Type B pancreatic cell (in vitro differentiated cells): ENCODE measurements around the gene SPON1. TPM values are rescaled to one million over a fixed set of nuclear protein-coding genes. Genes with fewer than 3 reads are reported as not detected.

ENCODE experiments used
- DNase-seq: peaks from one replicate; pipeline ENCODE4 v3.0.0; 2021; ENCODE audit warnings: mixed read lengths; ENCODE audit not compliant: unreplicated experiment; ENCODE audit errors: extremely low spot score
- H3K27ac Mint-ChIP-seq: 2 replicates; pipeline ENCODE4 v1.8.0; 2021; ENCODE audit warnings: mild to moderate bottlenecking, mixed read lengths
- H3K27me3 Mint-ChIP-seq: 2 replicates; pipeline ENCODE4 v1.8.0; 2021; ENCODE audit warnings: mixed read lengths
- H3K36me3 Mint-ChIP-seq: 2 replicates; pipeline ENCODE4 v1.8.0; 2021; ENCODE audit warnings: mixed read lengths
- H3K4me1 Mint-ChIP-seq: one replicate; pipeline ENCODE4 v1.8.0; 2021; ENCODE audit warnings: mixed read lengths; ENCODE audit not compliant: unreplicated experiment
- H3K4me3 Mint-ChIP-seq: 2 replicates; pipeline ENCODE4 v1.8.0; 2021; ENCODE audit warnings: mild to moderate bottlenecking, mixed read lengths
- H3K9me3 Mint-ChIP-seq: 2 replicates; pipeline ENCODE4 v1.8.0; 2021; ENCODE audit warnings: mixed read lengths
- CTCF ChIP-seq: fragments of 200-600 bp; sonication (generic); conservative IDR thresholded peaks from 2 replicates; pipeline ENCODE4 v1.5.0; 2021; ENCODE audit warnings: antibody characterized with exemption, mild to moderate bottlenecking
- total RNA-seq: library from RNA; stranded (reverse); gene quantifications from 2 replicates; pipeline ENCODE4 v1.2.1, GENCODE V29; 2021; ENCODE audit warnings: low replicate concordance

Gene SPON1
- total RNA-seq, 1 donor from 2014 or later: 31.7 TPM

DNA sequence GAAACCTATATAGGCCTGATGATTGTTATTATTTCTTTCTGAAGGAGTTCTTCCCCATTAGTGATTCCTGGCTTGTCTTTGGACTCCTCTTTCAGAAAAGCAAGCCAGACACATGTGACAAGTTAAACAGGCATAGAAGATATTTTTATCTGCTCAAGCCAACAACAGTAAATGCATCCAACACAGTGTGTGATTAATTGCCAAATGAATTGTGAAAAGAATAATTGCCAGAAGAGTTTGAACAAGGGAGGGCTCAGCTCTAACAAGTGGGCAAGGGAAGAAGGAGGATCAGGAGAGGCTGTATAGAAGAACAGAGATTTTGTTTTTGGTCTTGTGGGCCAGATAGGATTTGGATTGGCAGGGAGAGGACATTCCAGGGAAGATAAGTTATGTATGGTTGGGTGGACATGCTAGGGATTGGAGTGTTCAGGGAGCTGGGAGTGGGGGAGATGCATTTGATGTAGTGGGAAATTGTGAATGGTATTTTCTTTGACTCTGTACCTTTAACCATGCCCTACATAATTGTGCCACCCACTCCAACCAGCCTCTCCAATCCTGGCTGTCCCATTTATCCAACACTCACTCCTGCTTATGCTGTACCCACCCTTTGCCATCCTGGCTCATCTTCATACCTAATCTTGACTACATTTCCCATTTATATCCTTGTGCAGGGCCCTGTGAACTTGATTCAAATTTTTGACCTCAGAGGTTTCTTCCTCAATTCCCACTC is 223.7 kb downstream of the SPON1 start:
- H3K36me3 Mint-ChIP-seq: no peaks in the 10 kb centered on the region
- DNase-seq: no peak
- H3K27ac Mint-ChIP-seq: no peak overlapping the region
- H3K27me3 Mint-ChIP-seq: peaks cover 6% of the 10 kb centered on the region
- TF ChIP-seq CTCF: no peak
- H3K4me1 Mint-ChIP-seq: no peaks in the 10 kb centered on the region
- H3K9me3 Mint-ChIP-seq: no peaks in the 10 kb centered on the region
- no peak overlapping the region for H3K4me3 Mint-ChIP-seq

GRCh38 chr11:14189874-14190273 is 227.4 kb downstream of the SPON1 start:
- H3K27ac Mint-ChIP-seq: no peak overlapping the region
- H3K36me3 Mint-ChIP-seq: no peaks in the 10 kb centered on the region
- H3K4me3 Mint-ChIP-seq: no peak overlapping the region
- H3K4me1 Mint-ChIP-seq: no peaks in the 10 kb centered on the region
- DNase-seq: no peak
- H3K9me3 Mint-ChIP-seq: no peaks in the 10 kb centered on the region
- peaks cover 3% of the 10 kb centered on the region for H3K27me3 Mint-ChIP-seq
- no peak for TF ChIP-seq CTCF

GRCh38 chr11:14190992-14191778 is 228.7 kb downstream of the SPON1 start:
- TF ChIP-seq CTCF: no peak
- no peak overlapping the region for H3K27ac Mint-ChIP-seq
- no peak overlapping the region for H3K4me3 Mint-ChIP-seq

DNA sequence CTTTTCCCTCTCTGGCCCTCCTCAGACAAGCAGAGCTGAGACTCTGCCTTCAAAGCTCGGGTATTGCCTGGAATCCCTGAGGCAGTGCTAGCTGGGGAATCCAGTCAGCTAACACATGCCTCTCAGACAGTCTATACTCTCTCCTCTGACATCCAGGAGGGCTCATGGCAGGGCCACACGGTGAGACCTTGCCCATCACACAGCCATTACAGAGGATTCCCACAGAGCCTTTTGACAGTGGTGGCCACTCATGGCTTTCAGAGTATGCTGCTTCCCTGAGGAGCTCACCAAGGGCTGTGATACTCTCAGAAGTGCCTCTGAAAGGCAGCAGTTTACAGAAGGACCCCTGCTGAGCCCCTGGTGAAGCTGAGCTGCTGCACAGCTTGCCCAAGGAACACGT is 231.1 kb downstream of the SPON1 start:
- Mint-ChIP-seq H3K4me3 (no peak overlapping the region), H3K27me3 (peaks cover 3% of the 10 kb centered on the region)
- TF ChIP-seq CTCF: no peak

More at GRCh38 chr11:14190992-14191778, 228.7 kb downstream of the SPON1 start:
- no peaks in the 10 kb centered on the region for H3K36me3 Mint-ChIP-seq
- DNase-seq: no peak
- H3K4me1 Mint-ChIP-seq: no peaks in the 10 kb centered on the region
- peaks cover 3% of the 10 kb centered on the region for H3K27me3 Mint-ChIP-seq
- H3K9me3 Mint-ChIP-seq: no peaks in the 10 kb centered on the region

DNA sequence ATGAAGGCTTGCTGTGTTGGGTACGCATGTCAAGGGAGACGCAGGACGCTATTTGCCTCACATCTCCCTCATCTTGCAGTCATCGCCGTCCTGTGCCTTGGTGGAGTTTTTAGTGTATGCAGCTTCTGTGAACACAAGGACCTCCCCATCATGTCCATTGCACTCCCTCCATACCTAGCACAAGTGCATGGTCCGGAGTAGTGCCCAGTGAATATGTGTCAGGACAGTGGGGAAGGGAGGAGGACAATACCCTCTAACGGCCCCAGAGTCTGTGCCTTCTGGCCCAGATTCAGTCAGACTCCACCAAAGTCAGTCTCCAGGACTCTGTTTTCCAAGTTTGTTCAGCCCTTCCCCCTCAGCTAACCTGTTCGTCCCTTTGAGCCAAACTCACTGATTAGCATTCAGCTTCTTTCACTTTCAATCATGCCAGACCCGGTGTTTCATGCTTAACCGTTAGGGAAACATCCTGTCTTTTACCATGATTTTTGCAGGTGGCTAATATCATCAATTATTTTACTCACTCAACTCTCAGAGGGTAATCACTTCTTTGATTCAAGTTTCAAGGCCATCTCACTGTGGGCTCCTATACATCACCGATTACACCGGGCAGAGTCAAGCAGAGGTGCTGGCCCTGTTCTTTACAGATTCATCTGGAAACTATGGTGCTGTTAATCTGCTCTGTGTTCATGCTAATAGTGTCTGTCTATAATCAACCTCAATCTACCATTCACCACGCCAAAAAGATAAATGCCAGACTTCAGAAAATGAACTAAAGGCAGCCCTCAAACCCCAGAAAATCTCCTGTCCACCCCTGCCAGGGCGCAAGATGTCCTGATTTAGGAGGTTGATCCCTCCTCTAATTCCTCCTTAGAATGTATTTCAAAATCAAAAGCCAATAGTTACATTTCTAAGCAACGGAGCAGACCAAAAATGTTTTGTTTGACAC is 240.0 kb downstream of the SPON1 start:
- peaks cover 4% of the 10 kb centered on the region for H3K4me1 Mint-ChIP-seq
- peaks cover 4% of the 10 kb centered on the region for H3K36me3 Mint-ChIP-seq
- TF ChIP-seq CTCF: no peak
- peaks cover 4% of the 10 kb centered on the region for H3K9me3 Mint-ChIP-seq
- H3K4me3 Mint-ChIP-seq: no peak overlapping the region
- H3K27me3 Mint-ChIP-seq: peaks cover 16% of the 10 kb centered on the region
- no peak for DNase-seq
- no peak overlapping the region for H3K27ac Mint-ChIP-seq

More for the DNA sequence above, 231.1 kb downstream of the SPON1 start:
- no peak overlapping the region for H3K27ac Mint-ChIP-seq
- no peaks in the 10 kb centered on the region for H3K9me3 Mint-ChIP-seq
- no peak for DNase-seq
- H3K36me3 Mint-ChIP-seq: no peaks in the 10 kb centered on the region
- H3K4me1 Mint-ChIP-seq: no peaks in the 10 kb centered on the region
